NCI-H2196 (cell line): ENCODE data around the gene PRMT1.
A peak's percentile ranks its signal among the peaks of the same experiment; 100 is the strongest.

ENCODE experiments used
- DNase-seq: peaks from one replicate; lab custom pipeline; 2025; ENCODE audit not compliant: unreplicated experiment; lab: John Stamatoyannopoulos, UW

The PRMT1 gene

GRCh38 chr19:49651029-49651819 is 25.8 kb upstream of the PRMT1 start:
- DNase-seq, result no peak

- DNase-seq, result no peak
Measured at GRCh38 chr19:49651820-49652550, 25.1 kb upstream of the PRMT1 start.

- DNase-seq, result no peak
Measured at GRCh38 chr19:49652551-49653465, 24.3 kb upstream of the PRMT1 start.

GRCh38 chr19:49653466-49653806 is 23.6 kb upstream of the PRMT1 start:
- no peak for DNase-seq

- no peak for DNase-seq
Measured at GRCh38 chr19:49654581-49654980, 22.5 kb upstream of the PRMT1 start.

- DNase-seq, result no peak
Measured at GRCh38 chr19:49655570-49656455, 21.3 kb upstream of the PRMT1 start.

- no peak for DNase-seq
Measured at GRCh38 chr19:49656456-49657109, 20.5 kb upstream of the PRMT1 start.

- DNase-seq, result no peak
Measured at GRCh38 chr19:49657493-49658138, 19.5 kb upstream of the PRMT1 start.

GRCh38 chr19:49658139-49658517 is 18.9 kb upstream of the PRMT1 start:
- no peak for DNase-seq

GRCh38 chr19:49658566-49659442 is 18.3 kb upstream of the PRMT1 start:
- no peak for DNase-seq

GRCh38 chr19:49660338-49660961 is 16.6 kb upstream of the PRMT1 start:
- DNase-seq, result no peak

GRCh38 chr19:49662011-49662410 is 15.1 kb upstream of the PRMT1 start:
- DNase-seq, result no peak

GRCh38 chr19:49663224-49663623 is 13.8 kb upstream of the PRMT1 start:
- DNase-seq, result no peak

- DNase-seq, result peak; percentile 91
Measured at GRCh38 chr19:49664171-49665035, 12.7 kb upstream of the PRMT1 start.

- DNase-seq, result no peak
Measured at GRCh38 chr19:49665036-49665350, 12.1 kb upstream of the PRMT1 start.

- DNase-seq, result peak; percentile 96
Measured at GRCh38 chr19:49665351-49666119, 11.5 kb upstream of the PRMT1 start, which contains the start of the genes BCL2L12 and IRF3. TSS of gene BCL2L12 (plus strand) at chr19:49665933. CDS start at chr19:49666693, 760 bp downstream. TSS of gene IRF3 (minus strand) at chr19:49665857. CDS start at chr19:49664838, 1,019 bp downstream.

GRCh38 chr19:49666120-49666444 is 11.0 kb upstream of the PRMT1 start:
- DNase-seq, result no peak
